ENCODE data around the gene RPE65.
"Not testable (repeated sequence)": the region's sequence is repeated elsewhere in the genome, so short reads cannot be mapped to it uniquely, and the experiment has no call there.

RPE65 gene

DNA sequence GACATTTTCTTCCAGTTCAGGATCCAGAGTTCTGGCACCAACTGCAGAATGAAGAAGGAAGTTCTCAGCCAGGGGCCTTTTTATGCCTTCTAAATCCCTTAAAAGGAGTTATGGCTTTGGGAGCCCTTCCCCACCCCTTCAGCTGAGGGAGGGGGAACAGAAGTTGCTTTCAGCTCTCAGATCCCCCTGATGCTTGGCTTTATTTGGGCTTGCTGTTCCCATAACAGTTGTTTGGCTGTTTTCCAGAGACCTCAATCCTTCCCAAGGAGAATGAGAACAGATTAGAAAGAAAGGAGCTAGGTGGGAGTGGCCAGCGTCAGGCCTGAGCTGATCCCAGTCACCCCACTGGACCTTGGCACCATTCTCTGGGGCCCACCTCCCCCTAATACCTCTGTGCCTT, at the start of gene RPE65:
Gene RPE65 (minus strand): TSS at position 54 of the 400 bp plus-strand sequence. CDS start 49 bp downstream, at position 5.
- no peak for DNase-seq (ENCODE audit: low read depth in 2 of 3, low spot score in 2 of 3)

- DNase-seq (ENCODE audit: low read depth in 2 of 3, low spot score in 2 of 3): no peak
Observed at GRCh38 chr1:68497358-68497698, 47.6 kb upstream of the RPE65 start.

DNA sequence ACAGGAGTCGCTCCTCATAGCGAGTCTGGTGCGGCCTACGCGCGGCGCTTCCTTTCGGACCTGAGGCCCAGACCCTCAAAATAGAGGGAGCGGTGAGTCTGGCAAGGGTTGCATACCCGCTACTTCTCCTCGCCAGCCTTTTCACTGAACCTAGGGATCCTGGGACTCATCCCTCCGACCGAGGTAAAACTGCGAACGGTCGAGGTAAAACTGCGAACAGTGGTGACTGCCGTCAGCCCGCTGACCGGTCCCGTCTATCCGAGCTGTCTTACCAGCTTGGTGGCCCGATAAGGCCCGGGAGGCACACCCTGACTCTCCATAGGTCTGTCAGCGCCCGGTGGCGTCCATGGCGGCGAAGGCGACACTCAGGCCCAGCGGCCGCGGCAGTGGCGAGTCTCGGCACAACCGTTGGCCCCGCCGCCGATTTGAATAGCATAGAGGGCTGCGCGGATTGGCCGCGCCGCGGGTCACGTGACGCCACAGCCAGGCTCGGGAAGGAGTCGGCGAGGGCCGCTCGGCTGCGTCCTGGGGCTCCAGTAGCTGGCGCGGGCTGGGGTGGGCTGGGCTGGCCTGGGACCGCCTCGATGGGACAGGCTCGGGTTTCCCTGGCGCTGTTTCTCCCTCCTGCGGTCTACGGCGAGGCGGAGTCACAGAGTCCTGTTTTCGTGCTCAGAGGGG, 47.1 kb upstream of the RPE65 start, which contains the start of gene DEPDC1:
Gene DEPDC1 (minus strand): TSS at position 403 of the 678 bp plus-strand sequence. CDS start 83 bp downstream, at position 320.
- peak; percentile 47 to 54 (median 54) for DNase-seq (ENCODE audit: low read depth in 2 of 3, low spot score in 2 of 3)

DNA sequence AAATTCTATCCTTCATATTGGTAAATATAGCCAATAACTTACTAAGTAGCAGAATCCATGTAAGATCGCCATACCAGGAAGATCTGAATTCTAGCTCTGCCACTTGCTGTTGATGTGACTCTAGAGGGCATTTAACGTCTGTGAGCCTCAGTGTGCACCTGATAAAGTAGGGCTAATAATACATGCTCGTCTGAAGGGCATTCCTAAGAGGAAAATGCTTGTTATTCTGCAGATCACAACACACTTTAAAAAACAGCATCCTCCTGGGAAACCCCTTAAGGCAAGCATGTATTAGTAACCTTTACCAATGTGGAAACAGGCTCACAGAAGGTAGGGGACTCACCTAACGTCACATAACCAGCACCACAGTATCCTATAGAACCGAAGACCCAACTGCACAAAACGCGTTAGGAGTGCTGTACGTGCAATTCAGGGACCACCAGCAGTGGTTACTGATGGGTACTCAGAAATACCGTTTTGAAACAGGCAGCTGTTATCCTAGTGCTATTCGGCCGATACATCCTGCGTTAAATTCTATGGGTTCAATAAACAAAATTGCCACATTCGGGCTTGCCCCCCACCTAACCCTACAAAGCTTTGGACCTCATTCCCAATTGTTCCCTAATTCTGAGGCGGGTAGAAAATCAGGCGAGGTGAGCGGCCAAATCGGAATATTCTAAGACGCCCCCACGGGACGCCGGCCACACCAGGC, 46.4 kb upstream of the RPE65 start:
- DNase-seq (ENCODE audit: low read depth in 2 of 3, low spot score in 2 of 3): no peak

GRCh38 chr1:68495532-68495931, 45.8 kb upstream of the RPE65 start:
- no peak for DNase-seq (ENCODE audit: low read depth in 2 of 3, low spot score in 2 of 3)

GRCh38 chr1:68493193-68493592, 43.4 kb upstream of the RPE65 start:
- no peak for DNase-seq (ENCODE audit: low read depth in 2 of 3, low spot score in 2 of 3)

GRCh38 chr1:68492255-68492654, 42.5 kb upstream of the RPE65 start:
- not testable (repeated sequence) for DNase-seq (ENCODE audit: low read depth in 2 of 3, low spot score in 2 of 3)

DNA sequence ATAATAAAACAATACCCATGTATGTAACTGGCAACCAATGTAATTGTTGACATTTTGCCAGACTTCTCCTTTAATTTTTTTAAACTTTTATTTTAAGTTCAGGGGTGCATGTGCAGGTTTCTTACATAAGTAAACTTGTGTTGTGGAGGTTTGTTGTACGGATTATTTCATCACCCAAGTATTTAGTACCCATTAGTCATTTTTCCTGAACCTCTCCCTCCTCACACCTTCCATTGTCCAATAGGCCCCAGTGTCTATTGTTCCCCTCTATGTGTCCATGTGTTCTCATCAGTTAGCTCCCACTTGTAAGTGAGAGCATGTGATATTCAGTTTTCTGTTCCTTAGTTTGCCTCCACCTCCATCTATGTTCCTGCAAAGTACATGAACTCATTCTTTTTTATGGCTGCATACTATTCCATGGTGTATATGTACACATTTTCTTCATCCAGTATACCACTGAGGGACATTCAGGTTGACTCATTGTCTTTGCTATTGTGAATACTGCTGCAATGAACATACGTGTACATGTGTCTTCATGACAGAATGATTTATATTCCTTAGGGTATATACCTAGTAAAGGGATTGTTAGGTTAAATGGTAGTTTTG, 40.4 kb upstream of the RPE65 start:
- DNase-seq (ENCODE audit: low read depth in 2 of 3, low spot score in 2 of 3): no peak

- no peak for DNase-seq (ENCODE audit: low read depth in 2 of 3, low spot score in 2 of 3)
Observed at GRCh38 chr1:68485431-68486022, 35.8 kb upstream of the RPE65 start.

DNA sequence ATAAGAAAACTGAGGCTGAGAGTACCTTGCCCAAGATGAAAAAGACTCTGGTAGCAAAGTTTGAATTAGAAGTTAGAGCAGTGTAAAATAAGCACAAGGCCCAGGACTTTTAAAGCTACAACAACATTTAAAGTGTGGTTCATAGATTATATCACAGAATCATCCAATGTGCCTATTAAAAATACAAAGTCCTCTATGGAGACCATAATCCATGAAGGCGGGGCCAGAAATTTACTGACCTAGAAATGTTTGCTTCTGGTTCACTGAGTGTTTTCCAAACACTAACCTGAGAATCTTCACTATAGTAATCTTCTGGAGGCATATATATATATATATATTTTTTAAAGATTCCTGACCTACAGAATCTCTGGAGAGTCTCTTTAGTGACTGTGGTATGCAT, 34.9 kb upstream of the RPE65 start:
- no peak for DNase-seq (ENCODE audit: low read depth in 2 of 3, low spot score in 2 of 3)

- no peak for DNase-seq (ENCODE audit: low read depth in 2 of 3, low spot score in 2 of 3)
Observed at GRCh38 chr1:68481041-68481440, 31.3 kb upstream of the RPE65 start.

DNA sequence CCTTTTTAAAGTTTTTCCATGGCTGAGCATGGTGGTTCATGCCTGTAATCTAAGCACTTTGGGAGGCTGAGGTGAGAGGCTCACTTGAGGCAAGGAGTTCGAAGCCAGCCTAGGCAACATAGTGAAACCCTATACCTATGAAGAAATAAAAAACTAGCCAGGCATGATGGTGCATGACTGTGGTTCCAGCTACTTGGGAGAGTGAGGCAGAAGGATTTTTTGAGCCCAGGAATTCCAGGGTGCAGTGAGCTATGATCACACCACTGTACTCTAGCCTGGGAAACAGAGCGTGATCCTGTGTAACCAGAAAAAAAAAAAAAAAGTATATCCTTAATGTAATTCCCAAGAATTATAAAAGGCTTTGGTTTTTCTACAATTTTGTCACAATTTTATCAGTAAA, 29.7 kb upstream of the RPE65 start:
- DNase-seq (ENCODE audit: low read depth in 2 of 3, low spot score in 2 of 3): no peak

- DNase-seq (ENCODE audit: low read depth in 2 of 3, low spot score in 2 of 3): no peak
Observed at GRCh38 chr1:68478662-68479061, 28.9 kb upstream of the RPE65 start.

DNA sequence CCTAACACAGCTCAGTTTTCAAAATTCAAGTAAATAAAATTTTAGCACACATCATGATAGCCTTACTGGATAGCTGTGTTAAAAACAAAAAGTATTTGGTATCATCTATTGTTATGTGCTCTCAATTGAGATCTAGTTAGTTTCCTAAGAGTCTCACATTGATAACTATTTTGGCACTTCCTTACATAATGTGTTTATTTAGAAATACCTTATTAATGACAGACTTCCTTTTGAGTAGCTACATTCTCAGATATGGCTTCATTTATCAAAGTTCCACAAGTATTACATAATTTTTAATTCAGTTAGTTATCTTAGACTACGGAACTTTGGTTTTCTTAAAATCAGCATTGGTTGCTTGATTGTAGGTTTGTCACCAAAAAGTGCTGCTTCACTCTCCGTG, 26.9 kb upstream of the RPE65 start:
- not testable (repeated sequence) for DNase-seq (ENCODE audit: low read depth in 2 of 3, low spot score in 2 of 3)

- no peak for DNase-seq (ENCODE audit: low read depth in 2 of 3, low spot score in 2 of 3)
Observed at GRCh38 chr1:68473060-68473459, 23.3 kb upstream of the RPE65 start.

DNA sequence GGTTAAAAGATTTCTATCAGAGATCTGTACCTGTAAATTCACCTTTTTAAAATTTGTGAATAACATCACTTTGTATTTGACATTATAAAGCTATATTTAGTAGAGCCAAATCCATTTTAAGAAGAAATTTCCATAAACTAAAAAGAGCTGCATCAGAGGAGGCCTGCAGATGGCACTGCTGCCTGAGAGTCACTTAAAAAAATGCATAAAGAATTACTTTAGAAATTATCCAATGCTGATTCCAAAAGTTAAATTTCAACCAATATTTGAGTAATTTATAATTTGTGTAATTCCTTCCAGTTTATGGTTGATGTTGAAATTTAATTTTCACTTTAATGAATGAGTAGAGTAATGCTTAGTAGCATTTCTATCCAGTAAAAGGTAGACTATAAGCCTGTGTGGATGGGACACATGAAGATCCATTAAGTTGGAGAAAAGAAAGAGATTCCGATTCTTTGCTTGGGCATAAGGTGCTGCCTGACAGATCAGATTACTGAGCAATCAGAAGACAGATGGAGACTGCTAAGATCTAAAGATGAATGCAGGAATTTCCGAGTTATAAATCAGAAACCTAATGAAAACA, 20.7 kb upstream of the RPE65 start:
- no peak for DNase-seq (ENCODE audit: low read depth in 2 of 3, low spot score in 2 of 3)

GRCh38 chr1:68464891-68465290, 15.1 kb upstream of the RPE65 start:
- no peak for DNase-seq (ENCODE audit: low read depth in 2 of 3, low spot score in 2 of 3)

DNA sequence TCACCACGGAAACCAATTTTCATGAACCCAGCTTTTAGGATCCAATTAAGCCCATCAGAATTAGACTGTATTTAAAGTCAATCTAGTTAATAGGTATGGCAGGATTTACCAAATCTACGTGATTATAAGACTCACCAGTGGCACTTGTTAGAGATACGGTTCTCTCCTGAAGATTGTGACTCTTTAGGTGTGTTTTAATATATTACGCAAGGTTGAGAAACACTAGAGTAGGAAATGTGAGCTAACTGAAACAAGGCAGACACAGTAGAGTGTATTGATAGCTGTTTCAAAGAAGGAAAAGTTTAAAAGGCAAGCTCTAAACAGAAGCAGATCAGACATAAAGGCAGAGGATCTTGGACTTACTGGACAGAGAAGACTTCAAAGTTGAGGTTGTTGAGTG, 11.2 kb upstream of the RPE65 start:
- no peak for DNase-seq (ENCODE audit: low read depth in 2 of 3, low spot score in 2 of 3)

- DNase-seq (ENCODE audit: low read depth in 2 of 3, low spot score in 2 of 3): no peak
Observed at GRCh38 chr1:68459796-68460195, 10.0 kb upstream of the RPE65 start.

DNA sequence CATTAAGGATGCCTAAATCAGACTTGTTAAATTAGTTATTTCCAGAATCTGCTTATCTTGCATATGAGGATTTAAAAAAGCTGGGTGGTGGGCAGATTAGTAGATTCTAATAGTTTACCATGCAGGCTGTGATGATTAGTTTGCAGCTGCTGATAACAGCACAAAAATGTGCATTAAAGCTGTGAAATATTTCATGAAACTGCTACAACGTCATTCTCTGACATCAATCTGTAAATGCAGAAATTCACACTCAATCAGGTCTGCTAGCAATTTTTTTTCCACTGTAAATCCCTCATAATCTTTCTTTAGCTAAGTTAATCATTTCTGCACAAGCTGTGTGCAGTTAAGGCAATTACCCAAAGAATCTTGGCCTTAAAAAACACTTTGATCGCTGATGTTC, 9.3 kb upstream of the RPE65 start:
- no peak for DNase-seq (ENCODE audit: low read depth in 2 of 3, low spot score in 2 of 3)

DNA sequence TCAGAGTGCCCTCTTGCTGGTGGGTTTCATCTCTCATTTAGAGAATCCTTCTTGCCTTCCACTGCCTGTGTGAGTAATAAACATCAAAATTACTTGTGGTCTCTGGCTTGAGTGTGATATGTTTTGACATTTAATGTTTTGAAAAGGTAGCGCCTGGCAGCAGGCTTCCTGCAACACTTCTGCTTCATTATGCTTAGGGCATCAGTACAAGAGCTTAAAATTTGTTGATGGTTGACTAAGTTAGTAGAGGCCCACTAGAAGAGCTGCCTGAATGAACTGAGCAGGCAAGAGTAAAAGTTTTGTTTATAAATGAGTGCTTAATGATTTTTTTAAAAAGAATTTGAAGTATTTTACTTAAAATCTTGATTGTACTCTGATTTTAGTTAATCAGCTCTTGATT, 6.4 kb upstream of the RPE65 start:
- no peak for DNase-seq (ENCODE audit: low read depth in 2 of 3, low spot score in 2 of 3)

GRCh38 chr1:68454534-68454933, 4.8 kb upstream of the RPE65 start:
- DNase-seq (ENCODE audit: low read depth in 2 of 3, low spot score in 2 of 3): no peak
